GM10266 (cell line): ENCODE results near the gene CACNA1H.

ENCODE experiments used
- DNase-seq: peaks from one replicate; pipeline ENCODE4 v3.0.0; 2012; ENCODE audit errors: extremely low spot score
- CTCF ChIP-seq: IDR thresholded peaks from 2 replicates; pipeline ENCODE4 v1.5.1; 2012; ENCODE audit warnings: mild to moderate bottlenecking, low read depth; ENCODE audit not compliant: control insufficient read depth, insufficient read depth; ENCODE audit errors: missing control alignments

Gene CACNA1H

GRCh38 chr16:1154291-1154886 is 1.5 kb downstream of the CACNA1H start:
- TF ChIP-seq CTCF, result no peak
- no peak for DNase-seq

DNA sequence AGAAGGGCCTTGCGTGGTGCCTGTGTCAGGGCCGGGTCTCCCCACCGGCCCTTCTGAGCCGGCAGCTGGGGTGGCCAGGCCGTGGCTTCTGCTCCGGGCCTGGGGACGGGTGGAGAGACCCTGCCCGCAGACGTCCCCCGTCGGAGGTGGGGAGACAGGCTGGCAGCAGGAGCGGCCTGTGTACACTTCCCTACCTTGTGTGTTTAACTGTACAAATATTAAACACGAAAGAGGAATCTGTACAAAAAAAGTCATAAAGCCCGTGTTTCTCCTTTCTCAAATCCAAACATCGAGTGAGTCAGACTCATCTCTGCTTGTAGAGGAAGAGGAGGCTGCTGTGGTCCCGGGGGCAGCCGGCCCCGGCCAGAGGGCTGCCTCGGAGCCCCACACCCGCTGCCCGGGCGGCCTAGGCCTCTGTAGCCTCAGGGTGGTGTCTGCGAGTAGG is 2.0 kb downstream of the CACNA1H start:
- no peak for TF ChIP-seq CTCF
- DNase-seq, result no peak

- no peak for TF ChIP-seq CTCF
- no peak for DNase-seq
Measured at GRCh38 chr16:1155353-1156054, 2.6 kb downstream of the CACNA1H start.

GRCh38 chr16:1156055-1156982 is 3.4 kb downstream of the CACNA1H start:
- no peak for TF ChIP-seq CTCF

GRCh38 chr16:1156983-1157638 is 4.2 kb downstream of the CACNA1H start:
- no peak for DNase-seq
- TF ChIP-seq CTCF, result no peak

More at GRCh38 chr16:1156055-1156982, 3.4 kb downstream of the CACNA1H start:
- no peak for DNase-seq

- no peak for DNase-seq
- TF ChIP-seq CTCF, result no peak
Measured at GRCh38 chr16:1157639-1158455, 4.9 kb downstream of the CACNA1H start.
